HepG2 (cell line): ENCODE data around the gene NTN3. TPM values are rescaled to one million over a fixed set of nuclear protein-coding genes. Genes with fewer than 3 reads are reported as not detected.
A peak's percentile ranks its signal among the peaks of the same experiment; 100 is the strongest.

Experiments
- ARID2 ChIP-seq: sonication (generic); formaldehyde crosslinking; IDR thresholded peaks from 2 replicates; pipeline ENCODE4 v1.8.1; 2022; ENCODE audit warnings: mild to moderate bottlenecking, missing genetic modification reagents, borderline replicate concordance
- BHLHE40 ChIP-seq: IDR thresholded peaks from 2 replicates; pipeline ENCODE4 v1.6.1; 2011; ENCODE audit warnings: low read length, improper control_type of control experiment
- BRD4 ChIP-seq: sonication (generic); formaldehyde crosslinking; IDR thresholded peaks from 2 replicates; pipeline ENCODE4 v1.4.0; 2020; ENCODE audit warnings: missing genetic modification reagents
- DMAP1 ChIP-seq: IDR thresholded peaks from 2 replicates; pipeline ENCODE4 v1.6.1; 2016
- HHEX ChIP-seq: IDR thresholded peaks from 2 replicates; pipeline ENCODE4 v1.6.1; 2016; ENCODE audit warnings: control low read depth
- HNRNPL ChIP-seq: fragments of 200-400 bp; formaldehyde crosslinking; IDR thresholded peaks from 2 replicates; pipeline ENCODE4 v1.6.1; 2017; ENCODE audit warnings: mild to moderate bottlenecking, low read depth, low read length
- ISL2 ChIP-seq: sonication (generic); formaldehyde crosslinking; IDR thresholded peaks from 2 replicates; pipeline ENCODE4 v1.5.0; 2020; ENCODE audit warnings: missing genetic modification reagents
- ZBTB7A ChIP-seq: sonication (generic); formaldehyde crosslinking; IDR thresholded peaks from 2 replicates; pipeline ENCODE4 v1.8.0; 2022; ENCODE audit warnings: mild to moderate bottlenecking, missing genetic modification reagents
- ZFP36 ChIP-seq: fragments of 150-350 bp; IDR thresholded peaks from 2 replicates; pipeline ENCODE4 v1.6.1; 2018; ENCODE audit warnings: borderline replicate concordance, low read length, low read depth; ENCODE audit not compliant: partially characterized antibody
- ZIK1 ChIP-seq: sonication (generic); formaldehyde crosslinking; IDR thresholded peaks from 2 replicates; pipeline ENCODE4 v1.5.0; 2020; ENCODE audit warnings: mild to moderate bottlenecking, low read depth, missing genetic modification reagents, borderline replicate concordance
- ZNF460 ChIP-seq: sonication (generic); formaldehyde crosslinking; IDR thresholded peaks from 2 replicates; pipeline ENCODE4 v1.5.1; 2020; ENCODE audit warnings: missing genetic modification reagents, mild to moderate bottlenecking, borderline replicate concordance
- ZNF501 ChIP-seq: sonication (generic); formaldehyde crosslinking; IDR thresholded peaks from 2 replicates; pipeline ENCODE4 v1.5.1; 2020; ENCODE audit warnings: mild to moderate bottlenecking, moderate library complexity, missing genetic modification reagents
- polyA plus RNA-seq, 8 experiments: library from polyadenylated mRNA; depleted of rRNA in 3 of 8; stranded (reverse) in 7 of 8; unstranded in 1 of 8; fragments of >200 nt; fragmentation: Illumina TruSeq in 4 of 8; extraction: Trizol in 4 of 8; gene quantifications; 2 replicates each; pipeline versions ENCODE4 v1.2.1 to v1.2.3, GENCODE V29; 2011 to 2016; ENCODE audit warnings: low read depth in 4 of 8, missing spikeins in 1 of 8, mixed read lengths in 1 of 8; ENCODE audit not compliant: insufficient read depth in 1 of 8
- total RNA-seq, 5 experiments: library from RNA; depleted of rRNA; stranded (reverse); fragments of >200 nt; fragmentation: Illumina TruSeq; extraction: Trizol; gene quantifications; 2 replicates each; pipeline ENCODE4 v1.2.3, GENCODE V29; 2016; ENCODE audit warnings: low read depth in 1 of 5
- TF ChIP-seq, protein P1 (sequence below): sonication (generic); formaldehyde crosslinking; IDR thresholded peaks from 2 replicates; pipeline ENCODE4 v1.8.0; 2022; ENCODE audit warnings: mild to moderate bottlenecking, missing genetic modification reagents, moderate library complexity
- TF ChIP-seq, protein P2 (sequence below): sonication (generic); formaldehyde crosslinking; IDR thresholded peaks from 2 replicates; pipeline ENCODE4 v1.5.0; 2020; ENCODE audit warnings: mild to moderate bottlenecking, missing genetic modification reagents, borderline replicate concordance
- TF ChIP-seq, protein P3 (sequence below): sonication (generic); formaldehyde crosslinking; IDR thresholded peaks from 2 replicates; pipeline ENCODE4 v1.4.0; 2020; ENCODE audit warnings: low read depth, mild to moderate bottlenecking, missing genetic modification reagents
- TF ChIP-seq, protein P4 (sequence below): sonication (generic); formaldehyde crosslinking; IDR thresholded peaks from 2 replicates; pipeline ENCODE4 v1.4.0; 2020; ENCODE audit warnings: missing genetic modification reagents
- TF ChIP-seq, protein P5 (sequence below): sonication (generic); formaldehyde crosslinking; IDR thresholded peaks from 2 replicates; pipeline ENCODE4 v1.5.0; 2020; ENCODE audit warnings: mild to moderate bottlenecking, missing genetic modification reagents, moderate library complexity

The NTN3 gene
- total and polyA plus RNA-seq, 2 of the 13 experiments (the other 11 are each of a cell fraction or from before 2014, with no cell fraction given), result 0.09 to 0.20 TPM

DNA sequence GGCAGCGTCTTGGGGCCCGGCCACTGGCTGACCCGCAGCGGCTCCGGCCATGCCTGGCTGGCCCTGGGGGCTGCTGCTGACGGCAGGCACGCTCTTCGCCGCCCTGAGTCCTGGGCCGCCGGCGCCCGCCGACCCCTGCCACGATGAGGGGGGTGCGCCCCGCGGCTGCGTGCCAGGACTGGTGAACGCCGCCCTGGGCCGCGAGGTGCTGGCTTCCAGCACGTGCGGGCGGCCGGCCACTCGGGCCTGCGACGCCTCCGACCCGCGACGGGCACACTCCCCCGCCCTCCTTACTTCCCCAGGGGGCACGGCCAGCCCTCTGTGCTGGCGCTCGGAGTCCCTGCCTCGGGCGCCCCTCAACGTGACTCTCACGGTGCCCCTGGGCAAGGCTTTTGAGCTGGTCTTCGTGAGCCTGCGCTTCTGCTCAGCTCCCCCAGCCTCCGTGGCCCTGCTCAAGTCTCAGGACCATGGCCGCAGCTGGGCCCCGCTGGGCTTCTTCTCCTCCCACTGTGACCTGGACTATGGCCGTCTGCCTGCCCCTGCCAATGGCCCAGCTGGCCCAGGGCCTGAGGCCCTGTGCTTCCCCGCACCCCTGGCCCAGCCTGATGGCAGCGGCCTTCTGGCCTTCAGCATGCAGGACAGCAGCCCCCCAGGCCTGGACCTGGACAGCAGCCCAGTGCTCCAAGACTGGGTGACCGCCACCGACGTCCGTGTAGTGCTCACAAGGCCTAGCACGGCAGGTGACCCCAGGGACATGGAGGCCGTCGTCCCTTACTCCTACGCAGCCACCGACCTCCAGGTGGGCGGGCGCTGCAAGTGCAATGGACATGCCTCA lies 773 bp downstream of the NTN3 start (continued):
- TF ChIP-seq ZFP36 (no peak), ARID2 (CRISPR knock-in tag) (no peak), ZNF460 (CRISPR knock-in tag) (no peak), BHLHE40 (peak; percentile 55; the same call in 1 of the 2 replicates), ISL2 (no peak), ZIK1 (CRISPR knock-in tag) (peak; percentile 28; the same call in 1 of the 2 replicates), DMAP1 (CRISPR knock-in tag) (peak; percentile 52; the same call in 1 of the 2 replicates), BRD4 (peak; percentile 17; the same call in 1 of the 2 replicates), HNRNPL (peak; percentile 88), ZBTB7A (CRISPR knock-in tag) (0 out of 2 replicates have a peak, but pooled peaks have one; percentile 32), ZNF501 (CRISPR knock-in tag) (0 out of 2 replicates have a peak, but pooled peaks have one; percentile 38), HHEX (CRISPR knock-in tag) (no peak)
- TF ChIP-seq, protein P1, sequence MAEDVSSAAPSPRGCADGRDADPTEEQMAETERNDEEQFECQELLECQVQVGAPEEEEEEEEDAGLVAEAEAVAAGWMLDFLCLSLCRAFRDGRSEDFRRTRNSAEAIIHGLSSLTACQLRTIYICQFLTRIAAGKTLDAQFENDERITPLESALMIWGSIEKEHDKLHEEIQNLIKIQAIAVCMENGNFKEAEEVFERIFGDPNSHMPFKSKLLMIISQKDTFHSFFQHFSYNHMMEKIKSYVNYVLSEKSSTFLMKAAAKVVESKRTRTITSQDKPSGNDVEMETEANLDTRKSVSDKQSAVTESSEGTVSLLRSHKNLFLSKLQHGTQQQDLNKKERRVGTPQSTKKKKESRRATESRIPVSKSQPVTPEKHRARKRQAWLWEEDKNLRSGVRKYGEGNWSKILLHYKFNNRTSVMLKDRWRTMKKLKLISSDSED (CRISPR knock-in tag), result peak; percentile 70; the same call in 1 of the 2 replicates
- TF ChIP-seq, protein P2, sequence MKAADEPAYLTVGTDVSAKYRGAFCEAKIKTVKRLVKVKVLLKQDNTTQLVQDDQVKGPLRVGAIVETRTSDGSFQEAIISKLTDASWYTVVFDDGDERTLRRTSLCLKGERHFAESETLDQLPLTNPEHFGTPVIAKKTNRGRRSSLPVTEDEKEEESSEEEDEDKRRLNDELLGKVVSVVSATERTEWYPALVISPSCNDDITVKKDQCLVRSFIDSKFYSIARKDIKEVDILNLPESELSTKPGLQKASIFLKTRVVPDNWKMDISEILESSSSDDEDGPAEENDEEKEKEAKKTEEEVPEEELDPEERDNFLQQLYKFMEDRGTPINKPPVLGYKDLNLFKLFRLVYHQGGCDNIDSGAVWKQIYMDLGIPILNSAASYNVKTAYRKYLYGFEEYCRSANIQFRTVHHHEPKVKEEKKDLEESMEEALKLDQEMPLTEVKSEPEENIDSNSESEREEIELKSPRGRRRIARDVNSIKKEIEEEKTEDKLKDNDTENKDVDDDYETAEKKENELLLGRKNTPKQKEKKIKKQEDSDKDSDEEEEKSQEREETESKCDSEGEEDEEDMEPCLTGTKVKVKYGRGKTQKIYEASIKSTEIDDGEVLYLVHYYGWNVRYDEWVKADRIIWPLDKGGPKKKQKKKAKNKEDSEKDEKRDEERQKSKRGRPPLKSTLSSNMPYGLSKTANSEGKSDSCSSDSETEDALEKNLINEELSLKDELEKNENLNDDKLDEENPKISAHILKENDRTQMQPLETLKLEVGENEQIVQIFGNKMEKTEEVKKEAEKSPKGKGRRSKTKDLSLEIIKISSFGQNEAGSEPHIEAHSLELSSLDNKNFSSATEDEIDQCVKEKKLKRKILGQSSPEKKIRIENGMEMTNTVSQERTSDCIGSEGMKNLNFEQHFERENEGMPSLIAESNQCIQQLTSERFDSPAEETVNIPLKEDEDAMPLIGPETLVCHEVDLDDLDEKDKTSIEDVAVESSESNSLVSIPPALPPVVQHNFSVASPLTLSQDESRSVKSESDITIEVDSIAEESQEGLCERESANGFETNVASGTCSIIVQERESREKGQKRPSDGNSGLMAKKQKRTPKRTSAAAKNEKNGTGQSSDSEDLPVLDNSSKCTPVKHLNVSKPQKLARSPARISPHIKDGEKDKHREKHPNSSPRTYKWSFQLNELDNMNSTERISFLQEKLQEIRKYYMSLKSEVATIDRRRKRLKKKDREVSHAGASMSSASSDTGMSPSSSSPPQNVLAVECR (CRISPR knock-in tag), result peak; percentile 12; the same call in 1 of the 2 replicates
- TF ChIP-seq, protein P3, sequence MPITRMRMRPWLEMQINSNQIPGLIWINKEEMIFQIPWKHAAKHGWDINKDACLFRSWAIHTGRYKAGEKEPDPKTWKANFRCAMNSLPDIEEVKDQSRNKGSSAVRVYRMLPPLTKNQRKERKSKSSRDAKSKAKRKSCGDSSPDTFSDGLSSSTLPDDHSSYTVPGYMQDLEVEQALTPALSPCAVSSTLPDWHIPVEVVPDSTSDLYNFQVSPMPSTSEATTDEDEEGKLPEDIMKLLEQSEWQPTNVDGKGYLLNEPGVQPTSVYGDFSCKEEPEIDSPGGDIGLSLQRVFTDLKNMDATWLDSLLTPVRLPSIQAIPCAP (CRISPR knock-in tag), result no peak
- TF ChIP-seq, protein P4, sequence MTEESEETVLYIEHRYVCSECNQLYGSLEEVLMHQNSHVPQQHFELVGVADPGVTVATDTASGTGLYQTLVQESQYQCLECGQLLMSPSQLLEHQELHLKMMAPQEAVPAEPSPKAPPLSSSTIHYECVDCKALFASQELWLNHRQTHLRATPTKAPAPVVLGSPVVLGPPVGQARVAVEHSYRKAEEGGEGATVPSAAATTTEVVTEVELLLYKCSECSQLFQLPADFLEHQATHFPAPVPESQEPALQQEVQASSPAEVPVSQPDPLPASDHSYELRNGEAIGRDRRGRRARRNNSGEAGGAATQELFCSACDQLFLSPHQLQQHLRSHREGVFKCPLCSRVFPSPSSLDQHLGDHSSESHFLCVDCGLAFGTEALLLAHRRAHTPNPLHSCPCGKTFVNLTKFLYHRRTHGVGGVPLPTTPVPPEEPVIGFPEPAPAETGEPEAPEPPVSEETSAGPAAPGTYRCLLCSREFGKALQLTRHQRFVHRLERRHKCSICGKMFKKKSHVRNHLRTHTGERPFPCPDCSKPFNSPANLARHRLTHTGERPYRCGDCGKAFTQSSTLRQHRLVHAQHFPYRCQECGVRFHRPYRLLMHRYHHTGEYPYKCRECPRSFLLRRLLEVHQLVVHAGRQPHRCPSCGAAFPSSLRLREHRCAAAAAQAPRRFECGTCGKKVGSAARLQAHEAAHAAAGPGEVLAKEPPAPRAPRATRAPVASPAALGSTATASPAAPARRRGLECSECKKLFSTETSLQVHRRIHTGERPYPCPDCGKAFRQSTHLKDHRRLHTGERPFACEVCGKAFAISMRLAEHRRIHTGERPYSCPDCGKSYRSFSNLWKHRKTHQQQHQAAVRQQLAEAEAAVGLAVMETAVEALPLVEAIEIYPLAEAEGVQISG (CRISPR knock-in tag), result peak; percentile 43
- TF ChIP-seq, protein P5, sequence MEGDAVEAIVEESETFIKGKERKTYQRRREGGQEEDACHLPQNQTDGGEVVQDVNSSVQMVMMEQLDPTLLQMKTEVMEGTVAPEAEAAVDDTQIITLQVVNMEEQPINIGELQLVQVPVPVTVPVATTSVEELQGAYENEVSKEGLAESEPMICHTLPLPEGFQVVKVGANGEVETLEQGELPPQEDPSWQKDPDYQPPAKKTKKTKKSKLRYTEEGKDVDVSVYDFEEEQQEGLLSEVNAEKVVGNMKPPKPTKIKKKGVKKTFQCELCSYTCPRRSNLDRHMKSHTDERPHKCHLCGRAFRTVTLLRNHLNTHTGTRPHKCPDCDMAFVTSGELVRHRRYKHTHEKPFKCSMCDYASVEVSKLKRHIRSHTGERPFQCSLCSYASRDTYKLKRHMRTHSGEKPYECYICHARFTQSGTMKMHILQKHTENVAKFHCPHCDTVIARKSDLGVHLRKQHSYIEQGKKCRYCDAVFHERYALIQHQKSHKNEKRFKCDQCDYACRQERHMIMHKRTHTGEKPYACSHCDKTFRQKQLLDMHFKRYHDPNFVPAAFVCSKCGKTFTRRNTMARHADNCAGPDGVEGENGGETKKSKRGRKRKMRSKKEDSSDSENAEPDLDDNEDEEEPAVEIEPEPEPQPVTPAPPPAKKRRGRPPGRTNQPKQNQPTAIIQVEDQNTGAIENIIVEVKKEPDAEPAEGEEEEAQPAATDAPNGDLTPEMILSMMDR (CRISPR knock-in tag), result 0 out of 2 replicates have a peak, but pooled peaks have one; percentile 11
